Fibroblast of lung (primary cell): Measurements from ENCODE around the gene SYVN1. TPM values are rescaled to one million over a fixed set of nuclear protein-coding genes. Genes with fewer than 3 reads are reported as not detected.

Source experiments
- DNase-seq, 2 donors: peaks; one replicate each; pipeline versions ENCODE4 v3.0.0 to v3.0.0-alpha.2; 2010; ENCODE audit warnings: low read depth in 2 of 2
- H2AFZ ChIP-seq: 2 replicates; pipeline ENCODE4 v1.5.1; 2012; ENCODE audit warnings: low read length, control low read depth, inconsistent platforms
- H3K27ac ChIP-seq: 2 replicates; pipeline ENCODE4 v1.5.1; 2011; ENCODE audit warnings: low read length, control low read depth; ENCODE audit not compliant: insufficient read depth
- H3K27me3 ChIP-seq: 2 replicates; pipeline ENCODE4 v1.5.1; 2011; ENCODE audit warnings: mild to moderate bottlenecking, low read length; ENCODE audit not compliant: control insufficient read depth, insufficient read depth
- H3K36me3 ChIP-seq: 2 replicates; pipeline ENCODE4 v1.5.1; 2011; ENCODE audit warnings: low read length; ENCODE audit not compliant: control insufficient read depth, insufficient read depth
- H3K4me1 ChIP-seq: 2 replicates; pipeline ENCODE4 v1.5.1; 2011; ENCODE audit warnings: low read length; ENCODE audit not compliant: control insufficient read depth, insufficient read depth; ENCODE audit errors: extremely low read depth
- H3K4me2 ChIP-seq: 2 replicates; pipeline ENCODE4 v1.5.1; 2011; ENCODE audit warnings: low read length, control low read depth; ENCODE audit not compliant: insufficient read depth; ENCODE audit errors: extremely low read depth
- H3K4me3 ChIP-seq, 4 experiments: fragments of 200-600 bp in 1 of 4; sonication (generic) in 1 of 4; replicated peaks in 1 of 4; 2 replicates each; pipeline ENCODE4 v1.5.1; 2011 to 2016; ENCODE audit warnings: low read length in 4 of 4, low read depth in 3 of 4, mild to moderate bottlenecking in 3 of 4, control low read depth in 2 of 4, inconsistent platforms in 1 of 4, mixed read lengths in 1 of 4; ENCODE audit not compliant: insufficient read depth in 1 of 4; ENCODE audit errors: control extremely low read depth in 1 of 4
- H3K79me2 ChIP-seq: 2 replicates; pipeline ENCODE4 v1.5.1; 2012; ENCODE audit warnings: mild to moderate bottlenecking, low read length, inconsistent platforms; ENCODE audit not compliant: control insufficient read depth, insufficient read depth
- H3K9ac ChIP-seq: 2 replicates; pipeline ENCODE4 v1.5.1; 2011; ENCODE audit warnings: mild to moderate bottlenecking, low read length, control low read depth; ENCODE audit not compliant: insufficient read depth
- H3K9me3 ChIP-seq: 2 replicates; pipeline ENCODE4 v1.5.1; 2012; ENCODE audit warnings: low read depth, low read length; ENCODE audit not compliant: control insufficient read depth, insufficient read depth
- H4K20me1 ChIP-seq: 2 replicates; pipeline ENCODE4 v1.5.1; 2011; ENCODE audit warnings: low read length; ENCODE audit not compliant: control insufficient read depth, insufficient read depth; ENCODE audit errors: extremely low read depth
- CTCF ChIP-seq, 2 donors: IDR thresholded peaks in 1 of 2; conservative IDR thresholded peaks in 1 of 2; 1 replicate in 1 of 2; 2 replicates in 1 of 2; pipeline ENCODE4 v1.5.1; 2011 to 2012; ENCODE audit warnings: low read length in 2 of 2, control low read depth in 1 of 2, inconsistent platforms in 1 of 2, low read depth in 1 of 2, mild to moderate bottlenecking in 1 of 2
- EZH2 ChIP-seq: IDR thresholded peaks from 2 replicates; pipeline ENCODE4 v1.5.1; 2012; ENCODE audit warnings: low read length, control low read depth, mild to moderate bottlenecking; ENCODE audit errors: missing control alignments
- polyA plus RNA-seq, 2 donors: library from polyadenylated mRNA; depleted of rRNA in 1 of 2; stranded (reverse) in 1 of 2; unstranded in 1 of 2; fragments of >200 nt; gene quantifications; 2 replicates each; pipeline ENCODE4 v1.2.1, GENCODE V29; 2011 to 2012; ENCODE audit warnings: missing spikeins in 1 of 2
- total RNA-seq: library from RNA; depleted of rRNA; stranded (reverse); fragments of >200 nt; gene quantifications from 2 replicates; pipeline ENCODE4 v1.2.1, GENCODE V29; 2014

The SYVN1 gene
- total and polyA plus RNA-seq, 2 donors (not counting 1 experiment from before 2014, with no cell fraction given): 15.5 to 25.2 TPM

GRCh38 chr11:65109231-65110198, 24.8 kb downstream of the SYVN1 start:
- Histone ChIP-seq H3K4me3 (no peak overlapping the region), H3K79me2 (no peaks in the 10 kb centered on the region), H3K9me3 (no peaks in the 10 kb centered on the region), H3K9ac (peak overlapping the region; percentile 2), H3K36me3 (peaks cover 7% of the 10 kb centered on the region), H3K4me2 (no peak overlapping the region), H2AFZ (no peak overlapping the region), H3K27me3 (no peaks in the 10 kb centered on the region), H3K4me1 (peaks cover 16% of the 10 kb centered on the region), H4K20me1 (no peaks in the 10 kb centered on the region), H3K27ac (no peak overlapping the region)
- no peak for DNase-seq
- TF ChIP-seq CTCF (conservative IDR thresholded peaks at IDR 0.05 in 1 of 2, IDR thresholded peaks at IDR 0.05 in 1 of 2; ENCODE audit: low read depth in 1 of 2, low read length in 2 of 2) (no peak), EZH2 (no peak)

GRCh38 chr11:65108469-65109123, 25.7 kb downstream of the SYVN1 start:
- Histone ChIP-seq H3K9me3 (no peaks in the 10 kb centered on the region), H3K4me3 (no peak overlapping the region), H3K4me2 (no peak overlapping the region), H3K79me2 (no peaks in the 10 kb centered on the region), H3K9ac (no peak overlapping the region), H3K27ac (no peak overlapping the region), H3K36me3 (peaks cover 7% of the 10 kb centered on the region), H3K27me3 (no peaks in the 10 kb centered on the region), H4K20me1 (no peaks in the 10 kb centered on the region), H2AFZ (no peak overlapping the region), H3K4me1 (peaks cover 16% of the 10 kb centered on the region)
- DNase-seq: no peak
- no peak for TF ChIP-seq CTCF (conservative IDR thresholded peaks at IDR 0.05 in 1 of 2, IDR thresholded peaks at IDR 0.05 in 1 of 2; ENCODE audit: low read depth in 1 of 2, low read length in 2 of 2)
- TF ChIP-seq EZH2: no peak

DNA sequence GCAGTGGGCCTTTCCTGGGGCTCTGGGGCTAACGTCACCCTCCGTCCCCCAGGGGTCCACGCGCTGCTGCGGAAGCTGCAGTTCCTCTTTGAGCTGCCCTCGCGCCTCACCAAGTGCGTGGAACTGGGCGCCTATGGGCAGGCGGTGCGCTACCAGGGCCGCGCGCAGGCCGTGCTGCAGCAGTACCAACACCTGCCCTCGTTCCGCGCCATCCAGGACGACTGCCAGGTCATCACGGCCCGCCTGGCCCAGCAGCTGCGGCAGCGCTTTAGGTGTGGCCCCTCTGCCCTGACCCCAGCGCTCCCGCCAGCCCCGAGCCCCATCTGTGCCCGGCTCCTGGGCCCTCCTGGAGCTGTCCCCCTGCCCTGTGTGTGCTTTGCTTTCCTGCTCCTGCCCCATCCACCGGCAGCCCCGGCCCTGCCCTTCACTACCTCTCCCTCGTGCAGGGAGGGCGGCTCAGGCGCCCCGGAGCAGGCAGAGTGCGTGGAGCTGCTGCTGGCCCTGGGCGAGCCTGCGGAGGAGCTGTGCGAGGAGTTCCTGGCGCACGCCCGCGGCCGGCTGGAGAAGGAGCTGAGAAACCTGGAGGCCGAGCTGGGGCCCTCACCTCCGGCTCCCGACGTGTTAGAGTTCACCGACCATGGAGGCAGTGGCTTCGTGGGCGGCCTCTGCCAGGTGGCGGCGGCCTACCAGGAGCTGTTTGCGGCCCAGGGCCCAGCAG, 26.4 kb downstream of the SYVN1 start:
- Histone ChIP-seq H3K4me1 (peaks cover 11% of the 10 kb centered on the region), H3K79me2 (no peaks in the 10 kb centered on the region), H2AFZ (no peak overlapping the region), H3K27me3 (no peaks in the 10 kb centered on the region), H3K27ac (no peak overlapping the region), H3K9ac (no peak overlapping the region), H3K4me2 (no peak overlapping the region), H4K20me1 (no peaks in the 10 kb centered on the region), H3K36me3 (peaks cover 7% of the 10 kb centered on the region), H3K9me3 (no peaks in the 10 kb centered on the region), H3K4me3 (no peak overlapping the region)
- no peak for TF ChIP-seq EZH2
- no peak for DNase-seq
